ENCODE measurements around the gene CFAP58.

GRCh38 chr10:104502907-104503306 lies 149.3 kb downstream of the CFAP58 start:
- no peak for TF ChIP-seq POLR2A (IDR thresholded peaks at IDR 0.05; ENCODE audit: low read depth)
- no peak for TF ChIP-seq CTCF (IDR thresholded peaks at IDR 0.05)
- no peak for TF ChIP-seq EP300 (IDR thresholded peaks at IDR 0.05)
